ENCODE results near the gene CACNA2D3. TPM values are rescaled to one million over a fixed set of nuclear protein-coding genes. Genes with fewer than 3 reads are reported as not detected.
A peak's percentile ranks its signal among the peaks of the same experiment; 100 is the strongest.

Gene CACNA2D3
- total and polyA plus RNA-seq, 7 donors, result 2.7 to 13.5 (median 9.0) TPM

DNA sequence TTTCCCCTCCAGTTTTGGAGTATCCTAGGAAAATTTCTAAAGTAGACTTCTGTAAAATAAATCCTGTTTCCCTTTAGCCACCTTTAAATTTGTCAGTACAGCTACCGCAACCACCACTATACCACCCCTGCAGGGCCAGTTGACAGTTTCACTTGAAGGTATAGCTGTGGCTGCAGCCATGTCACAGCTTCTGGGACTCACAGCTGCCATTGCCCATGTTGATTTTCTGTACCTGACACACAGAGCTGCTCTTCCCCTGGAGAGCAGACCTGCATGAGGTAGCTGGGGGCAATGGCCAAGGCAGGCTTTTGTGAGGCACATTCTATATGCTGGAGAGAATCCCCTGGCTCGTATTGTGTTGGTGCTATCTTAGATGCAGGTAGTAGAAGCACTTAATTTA, 460.1 kb downstream of the CACNA2D3 start:
- H3K4me1 ChIP-seq, result no peaks in the 10 kb centered on the region
- ATAC-seq, result no peak
- intact Hi-C loops (cut with DNase I), result no loop called here
- no peak overlapping the region for H3K4me3 ChIP-seq
- H3K9me3 ChIP-seq, result no peaks in the 10 kb centered on the region
- no peaks in the 10 kb centered on the region for H3K27me3 ChIP-seq (ENCODE audit: insufficient read depth in 3 of 3, low read length in 2 of 3)
- TF ChIP-seq, protein P1, sequence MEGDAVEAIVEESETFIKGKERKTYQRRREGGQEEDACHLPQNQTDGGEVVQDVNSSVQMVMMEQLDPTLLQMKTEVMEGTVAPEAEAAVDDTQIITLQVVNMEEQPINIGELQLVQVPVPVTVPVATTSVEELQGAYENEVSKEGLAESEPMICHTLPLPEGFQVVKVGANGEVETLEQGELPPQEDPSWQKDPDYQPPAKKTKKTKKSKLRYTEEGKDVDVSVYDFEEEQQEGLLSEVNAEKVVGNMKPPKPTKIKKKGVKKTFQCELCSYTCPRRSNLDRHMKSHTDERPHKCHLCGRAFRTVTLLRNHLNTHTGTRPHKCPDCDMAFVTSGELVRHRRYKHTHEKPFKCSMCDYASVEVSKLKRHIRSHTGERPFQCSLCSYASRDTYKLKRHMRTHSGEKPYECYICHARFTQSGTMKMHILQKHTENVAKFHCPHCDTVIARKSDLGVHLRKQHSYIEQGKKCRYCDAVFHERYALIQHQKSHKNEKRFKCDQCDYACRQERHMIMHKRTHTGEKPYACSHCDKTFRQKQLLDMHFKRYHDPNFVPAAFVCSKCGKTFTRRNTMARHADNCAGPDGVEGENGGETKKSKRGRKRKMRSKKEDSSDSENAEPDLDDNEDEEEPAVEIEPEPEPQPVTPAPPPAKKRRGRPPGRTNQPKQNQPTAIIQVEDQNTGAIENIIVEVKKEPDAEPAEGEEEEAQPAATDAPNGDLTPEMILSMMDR (IDR thresholded peaks at IDR 0.05), result no peak
- no peak overlapping the region for H3K27ac ChIP-seq
- H3K36me3 ChIP-seq (ENCODE audit: insufficient read depth in 1 of 2, low read depth in 1 of 2), result no peaks in the 10 kb centered on the region
- WGBS, 3 donors, result 90 to 94% (median 91%) methylated on average over 2 of the region's 2 CpGs
- no peak for DNase-seq

DNA sequence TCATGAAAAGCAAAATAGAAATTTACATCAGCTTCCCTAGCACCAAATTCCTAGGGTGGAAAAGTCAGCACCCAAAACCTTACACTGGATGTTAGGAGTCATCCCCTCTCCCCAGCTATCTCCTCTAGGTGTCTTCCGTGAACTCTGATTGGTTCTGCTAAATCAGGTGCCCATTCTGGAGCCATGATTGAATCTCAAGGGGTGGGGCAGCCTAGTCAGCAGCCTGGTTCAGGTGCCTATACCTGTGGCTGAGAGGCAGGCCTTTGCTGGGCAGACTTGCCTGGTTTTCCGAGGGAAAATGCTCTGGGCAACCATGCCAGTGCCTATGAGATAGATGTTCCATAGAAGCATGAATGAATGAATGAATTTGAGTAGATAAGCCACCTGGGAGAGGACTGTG, 468.8 kb downstream of the CACNA2D3 start:
- no peaks in the 10 kb centered on the region for H3K4me1 ChIP-seq
- TF ChIP-seq, protein P1 (IDR thresholded peaks at IDR 0.05), result no peak
- no peaks in the 10 kb centered on the region for H3K27me3 ChIP-seq (ENCODE audit: insufficient read depth in 3 of 3, low read length in 2 of 3)
- ATAC-seq (no peak), DNase-seq (no peak)
- 89 to 94% (median 93%) methylated on average over 2 of the region's 2 CpGs for WGBS, 3 donors
- no peaks in the 10 kb centered on the region for H3K36me3 ChIP-seq (ENCODE audit: insufficient read depth in 1 of 2, low read depth in 1 of 2)
- H3K27ac ChIP-seq, result no peak overlapping the region
- no peak overlapping the region for H3K4me3 ChIP-seq
- intact Hi-C loops (cut with DNase I), result no loop called here
- H3K9me3 ChIP-seq, result no peaks in the 10 kb centered on the region

DNA sequence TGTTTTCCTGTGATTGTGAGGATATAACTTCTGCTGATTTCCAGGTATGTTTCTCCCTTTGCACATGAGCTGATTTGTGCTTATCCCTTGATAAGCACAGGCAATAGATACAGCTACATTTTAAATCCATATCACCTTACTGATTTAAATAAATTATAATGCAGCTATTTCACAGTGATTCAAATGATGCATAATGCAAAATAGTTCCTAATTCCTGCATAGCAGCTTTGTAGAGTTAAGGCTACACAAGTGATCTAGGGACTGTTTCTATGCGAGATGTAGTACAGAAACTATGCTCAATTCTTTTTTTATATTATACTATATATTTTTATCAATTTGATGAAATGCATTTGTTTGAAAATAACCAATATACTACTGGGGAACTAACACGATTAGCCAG, 471.3 kb downstream of the CACNA2D3 start:
- intact Hi-C loops (cut with DNase I), result no loop called here
- H3K4me1 ChIP-seq, result peaks cover under 1% of the 10 kb centered on the region
- no peaks in the 10 kb centered on the region for H3K36me3 ChIP-seq (ENCODE audit: insufficient read depth in 1 of 2, low read depth in 1 of 2)
- no peaks in the 10 kb centered on the region for H3K27me3 ChIP-seq (ENCODE audit: insufficient read depth in 3 of 3, low read length in 2 of 3)
- no peak for ATAC-seq
- WGBS, 3 donors, result 72 to 91% (median 91%) methylated on average over 2 of the region's 2 CpGs
- no peak overlapping the region for H3K27ac ChIP-seq
- H3K9me3 ChIP-seq, result no peaks in the 10 kb centered on the region
- no peak for DNase-seq
- TF ChIP-seq, protein P1 (IDR thresholded peaks at IDR 0.05), result no peak
- H3K4me3 ChIP-seq, result no peak overlapping the region

DNA sequence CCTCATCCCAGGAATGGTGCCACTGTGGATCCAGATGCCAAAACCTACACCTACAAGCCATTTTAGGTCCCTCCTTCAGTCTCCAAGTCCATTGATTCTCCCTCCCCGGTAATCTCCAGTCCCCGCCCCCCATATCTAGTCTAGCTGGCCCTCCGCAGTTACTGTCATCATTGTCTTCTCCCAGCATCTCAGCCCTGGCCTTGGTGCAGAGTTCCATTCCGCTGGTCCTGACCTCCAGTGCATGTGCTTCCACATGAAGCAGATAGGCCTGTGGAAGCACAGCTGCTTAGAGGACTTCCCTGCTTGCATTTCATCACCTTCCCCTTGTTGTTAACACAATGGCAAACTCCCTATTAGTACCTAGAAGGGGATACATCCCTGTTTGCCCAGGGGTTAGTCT, 473.7 kb downstream of the CACNA2D3 start:
- Histone ChIP-seq H3K36me3 (ENCODE audit: insufficient read depth in 1 of 2, low read depth in 1 of 2) (no peaks in the 10 kb centered on the region), H3K4me3 (no peak overlapping the region), H3K9me3 (no peaks in the 10 kb centered on the region), H3K4me1 (peaks cover 17% of the 10 kb centered on the region), H3K27ac (no peak overlapping the region), H3K27me3 (ENCODE audit: insufficient read depth in 3 of 3, low read length in 2 of 3) (no peaks in the 10 kb centered on the region)
- DNase-seq (no peak), ATAC-seq (no peak)
- intact Hi-C loops (cut with DNase I), result no loop called here
- TF ChIP-seq, protein P1 (IDR thresholded peaks at IDR 0.05), result no peak
- WGBS, 3 donors, result 81 to 97% (median 84%) methylated on average over 4 of the region's 4 CpGs

DNA sequence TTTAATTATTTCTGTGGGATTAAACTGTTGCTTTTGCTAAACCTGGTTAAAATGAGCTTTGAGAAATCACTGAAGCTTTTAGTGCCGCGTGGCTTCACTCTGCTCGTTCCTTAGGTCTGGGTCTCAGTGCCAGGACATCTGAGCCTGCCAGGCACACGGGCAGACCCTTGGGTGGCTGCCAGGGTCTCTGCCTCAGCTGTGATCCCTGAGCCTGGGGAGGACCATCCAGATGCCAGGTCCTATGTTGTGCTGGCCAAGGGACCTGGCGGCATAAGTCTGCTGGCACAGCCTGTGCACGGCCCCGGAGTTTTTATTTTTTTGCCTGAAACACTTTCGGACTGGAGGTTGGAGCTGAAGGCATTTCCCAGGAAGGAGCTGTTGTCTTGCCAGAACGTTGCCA, 477.4 kb downstream of the CACNA2D3 start:
- DNase-seq (peak; percentile 22 to 67), ATAC-seq (peak; percentile 68 to 82 (median 80))
- no peaks in the 10 kb centered on the region for H3K9me3 ChIP-seq
- TF ChIP-seq, protein P1 (IDR thresholded peaks at IDR 0.05), result no peak
- intact Hi-C loops (cut with DNase I), result no loop called here
- H3K27ac ChIP-seq, result peak overlapping the region; percentile 64
- peaks cover 17% of the 10 kb centered on the region for H3K4me1 ChIP-seq
- no peaks in the 10 kb centered on the region for H3K27me3 ChIP-seq (ENCODE audit: insufficient read depth in 3 of 3, low read length in 2 of 3)
- H3K36me3 ChIP-seq (ENCODE audit: insufficient read depth in 1 of 2, low read depth in 1 of 2), result no peaks in the 10 kb centered on the region
- H3K4me3 ChIP-seq, result peak overlapping the region; percentile 57
- 16 to 25% (median 17%) methylated on average over 9 of the region's 9 CpGs for WGBS, 3 donors

Measured in psoas muscle (tissue), 8 donors.